ENCODE results near the gene UBN2.

DNA sequence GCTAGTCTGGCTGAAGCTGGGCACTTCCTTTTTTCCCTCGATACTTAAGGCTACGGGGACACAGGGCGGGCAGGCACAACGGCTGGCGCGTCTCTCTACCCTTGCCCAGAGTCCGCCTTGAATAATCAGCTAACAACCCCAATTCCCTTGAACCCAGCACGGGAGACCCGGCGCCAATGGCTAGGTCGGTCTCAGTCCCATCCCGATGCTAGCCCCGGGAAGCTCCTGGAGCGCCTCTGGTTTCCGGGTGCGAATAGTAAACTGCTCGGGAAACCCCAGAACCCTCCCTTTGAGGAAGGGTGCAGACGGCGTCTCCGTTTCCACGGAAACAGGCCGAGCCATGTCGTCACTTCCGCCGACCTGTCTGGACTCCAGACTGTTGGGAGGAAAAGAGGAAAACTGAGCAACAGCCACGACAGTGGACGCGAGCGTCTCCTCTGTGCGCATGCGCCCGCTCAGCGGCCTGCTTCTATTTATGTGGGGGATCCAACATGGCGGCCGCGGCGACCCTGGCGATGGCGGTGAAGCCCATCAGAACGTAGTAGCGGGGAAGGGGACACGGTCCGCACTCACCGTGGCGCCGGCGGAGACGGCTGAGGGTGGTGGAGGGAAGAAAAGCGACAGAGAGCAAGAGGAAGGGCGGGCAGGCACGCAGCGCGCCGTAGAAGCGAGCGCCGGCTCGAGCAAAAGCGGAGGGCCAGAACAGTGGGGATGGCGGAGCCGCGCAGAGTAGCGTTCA is at the start of gene UBN2:
- TF ChIP-seq PAX5 (IDR thresholded peaks at IDR 0.05; ENCODE audit: insufficient read depth, low read length, severe bottlenecking) (no peak), TAF1 (IDR thresholded peaks at IDR 0.05; ENCODE audit: low read depth, low read length) (peak; percentile 60; the same call in 1 of the 2 replicates), POLR2AphosphoS5 (IDR thresholded peaks at IDR 0.05; ENCODE audit: low read depth, low read length) (peak; percentile 57; the same call in 1 of the 2 replicates), POLR2A (IDR thresholded peaks at IDR 0.05; ENCODE audit: low read depth, low read length) (no peak), POU2F2 (IDR thresholded peaks at IDR 0.05; ENCODE audit: low read depth, low read length) (no peak), SPI1 (IDR thresholded peaks at IDR 0.05; ENCODE audit: low read depth, low read length) (peak; percentile 77)
